ENCODE data around the gene FRRS1L.

FRRS1L gene

GRCh38 chr9:109166771-109167601, at the start of gene FRRS1L:
Gene FRRS1L, minus strand, starts transcription at chr9:109167249. Its CDS starts 111 bp downstream, at chr9:109167138.
- no peak for DNase-seq (ENCODE audit: low spot score)

GRCh38 chr9:109214414-109214813, 47.4 kb upstream of the FRRS1L start:
- DNase-seq (ENCODE audit: low spot score), result no peak

- no peak for DNase-seq (ENCODE audit: low spot score)
Measured at GRCh38 chr9:109213285-109214121, 46.5 kb upstream of the FRRS1L start.

GRCh38 chr9:109212768-109213167, 45.7 kb upstream of the FRRS1L start:
- no peak for DNase-seq (ENCODE audit: low spot score)

- no peak for DNase-seq (ENCODE audit: low spot score)
Measured at GRCh38 chr9:109206670-109207069, 39.6 kb upstream of the FRRS1L start.

- DNase-seq (ENCODE audit: low spot score), result no peak
Measured at GRCh38 chr9:109205526-109205925, 38.5 kb upstream of the FRRS1L start.

- no peak for DNase-seq (ENCODE audit: low spot score)
Measured at GRCh38 chr9:109203761-109204360, 36.8 kb upstream of the FRRS1L start.

GRCh38 chr9:109199676-109200075, 32.6 kb upstream of the FRRS1L start:
- no peak for DNase-seq (ENCODE audit: low spot score)

GRCh38 chr9:109198736-109199382, 31.8 kb upstream of the FRRS1L start:
- no peak for DNase-seq (ENCODE audit: low spot score)

GRCh38 chr9:109193974-109194556, 27.0 kb upstream of the FRRS1L start:
- no peak for DNase-seq (ENCODE audit: low spot score)

- DNase-seq (ENCODE audit: low spot score), result no peak
Measured at GRCh38 chr9:109192732-109193361, 25.8 kb upstream of the FRRS1L start.

- no peak for DNase-seq (ENCODE audit: low spot score)
Measured at GRCh38 chr9:109191746-109192145, 24.7 kb upstream of the FRRS1L start.

- DNase-seq (ENCODE audit: low spot score), result no peak
Measured at GRCh38 chr9:109190151-109190550, 23.1 kb upstream of the FRRS1L start.

GRCh38 chr9:109186857-109187520, 19.9 kb upstream of the FRRS1L start:
- no peak for DNase-seq (ENCODE audit: low spot score)

- peak; percentile 26 for DNase-seq (ENCODE audit: low spot score)
Measured at GRCh38 chr9:109182940-109183798, 16.1 kb upstream of the FRRS1L start.

- DNase-seq (ENCODE audit: low spot score), result no peak
Measured at GRCh38 chr9:109182550-109182939, 15.5 kb upstream of the FRRS1L start.

- no peak for DNase-seq (ENCODE audit: low spot score)
Measured at GRCh38 chr9:109181284-109181683, 14.2 kb upstream of the FRRS1L start.

GRCh38 chr9:109179801-109180523, 12.9 kb upstream of the FRRS1L start:
- no peak for DNase-seq (ENCODE audit: low spot score)

- DNase-seq (ENCODE audit: low spot score), result no peak
Measured at GRCh38 chr9:109176963-109177362, 9.9 kb upstream of the FRRS1L start.
